CD14-positive monocyte (primary cell): ENCODE measurements around the gene USO1. TPM values are rescaled to one million over a fixed set of nuclear protein-coding genes. Genes with fewer than 3 reads are reported as not detected.
A peak's percentile ranks its signal among the peaks of the same experiment; 100 is the strongest.

ENCODE experiments used
- DNase-seq, 3 donors: peaks; one replicate each; pipeline ENCODE4 v3.0.0-alpha.2; 2011 to 2022
- H2AFZ ChIP-seq: 2 replicates; pipeline ENCODE4 v1.6.0; 2012; ENCODE audit warnings: mild to moderate bottlenecking, low read depth, low read length, inconsistent platforms; ENCODE audit not compliant: insufficient read depth, poor library complexity, severe bottlenecking
- H3K27ac ChIP-seq, 2 donors: 1 replicate in 1 of 2; 2 replicates in 1 of 2; pipeline ENCODE4 v1.5.1; 2012 to 2013; ENCODE audit warnings: low read length in 2 of 2, control low read depth in 1 of 2, inconsistent platforms in 1 of 2, low read depth in 1 of 2, mild to moderate bottlenecking in 1 of 2
- H3K27me3 ChIP-seq, 2 donors: one replicate each; pipeline versions ENCODE4 v1.6.0 to v1.6.1; 2011 to 2013; ENCODE audit warnings: low read length in 2 of 2; ENCODE audit not compliant: control insufficient read depth in 2 of 2, insufficient read depth in 2 of 2
- H3K36me3 ChIP-seq, 2 donors: replicated peaks in 1 of 2; 1 replicate in 1 of 2; 2 replicates in 1 of 2; pipeline versions ENCODE4 v1.5.1 to v1.6.1; 2012 to 2013; ENCODE audit warnings: low read length in 2 of 2, control low read depth in 1 of 2, inconsistent platforms in 1 of 2, mild to moderate bottlenecking in 1 of 2; ENCODE audit not compliant: insufficient read depth in 2 of 2, control insufficient read depth in 1 of 2
- H3K4me1 ChIP-seq, 2 donors: 1 replicate in 1 of 2; 2 replicates in 1 of 2; pipeline versions ENCODE4 v1.5.1 to v1.6.1; 2012 to 2013; ENCODE audit warnings: low read length in 2 of 2, control low read depth in 1 of 2, inconsistent platforms in 1 of 2, mild to moderate bottlenecking in 1 of 2, moderate library complexity in 1 of 2; ENCODE audit not compliant: insufficient read depth in 2 of 2, control insufficient read depth in 1 of 2
- H3K4me2 ChIP-seq: replicated peaks from 2 replicates; pipeline ENCODE3; 2012; ENCODE audit warnings: low read length, moderate library complexity, mild to moderate bottlenecking; ENCODE audit not compliant: poor library complexity, severe bottlenecking; ENCODE audit errors: extremely low read depth
- H3K4me3 ChIP-seq, 3 experiments: fragments of 200-600 bp in 1 of 3; sonication (generic) in 1 of 3; replicated peaks in 1 of 3; 1 replicate in 2 of 3; 2 replicates in 1 of 3; pipeline ENCODE4 v1.5.1; 2011 to 2013; ENCODE audit warnings: low read length in 3 of 3, mild to moderate bottlenecking in 3 of 3, control low read depth in 2 of 3, low read depth in 2 of 3, inconsistent platforms in 1 of 3, moderate library complexity in 1 of 3
- H3K79me2 ChIP-seq: 2 replicates; pipeline ENCODE4 v1.6.0; 2012; ENCODE audit warnings: mild to moderate bottlenecking, control low read depth, inconsistent platforms, low read length, moderate library complexity; ENCODE audit not compliant: insufficient read depth
- H3K9ac ChIP-seq: 2 replicates; pipeline ENCODE4 v1.6.0; 2017; ENCODE audit warnings: low read length, mild to moderate bottlenecking; ENCODE audit not compliant: insufficient read depth, poor library complexity, severe bottlenecking
- H3K9me3 ChIP-seq, 2 donors: replicated peaks in 1 of 2; 1 replicate in 1 of 2; 2 replicates in 1 of 2; pipeline versions ENCODE4 v1.5.1 to v1.6.1; 2012 to 2013; ENCODE audit warnings: low read length in 2 of 2, control low read depth in 1 of 2; ENCODE audit not compliant: control insufficient read depth in 1 of 2, insufficient read depth in 1 of 2
- H4K20me1 ChIP-seq: 2 replicates; pipeline ENCODE4 v1.6.0; 2012; ENCODE audit warnings: mild to moderate bottlenecking, low read length, control low read depth, moderate library complexity; ENCODE audit not compliant: insufficient read depth
- H3K27ac Mint-ChIP-seq, 7 donors: one replicate each; pipeline ENCODE4 v1.8.0; 2020; ENCODE audit warnings: mild to moderate bottlenecking in 7 of 7, mixed read lengths in 7 of 7, moderate library complexity in 6 of 7, inconsistent platforms in 2 of 7
- H3K27me3 Mint-ChIP-seq, 3 donors: one replicate each; pipeline ENCODE4 v1.8.0; 2021 to 2022; ENCODE audit warnings: low read depth in 3 of 3, mild to moderate bottlenecking in 3 of 3, mixed read lengths in 3 of 3, moderate library complexity in 3 of 3, inconsistent platforms in 1 of 3
- H3K36me3 Mint-ChIP-seq, 2 donors: one replicate each; pipeline ENCODE4 v1.8.0; 2020; ENCODE audit warnings: mixed read lengths in 2 of 2, inconsistent platforms in 1 of 2, mild to moderate bottlenecking in 1 of 2
- H3K4me1 Mint-ChIP-seq: one replicate; pipeline ENCODE4 v1.8.0; 2020; ENCODE audit warnings: mild to moderate bottlenecking, mixed read lengths
- H3K4me3 Mint-ChIP-seq, 2 donors: one replicate each; pipeline ENCODE4 v1.8.0; 2020; ENCODE audit warnings: mild to moderate bottlenecking in 2 of 2, mixed read lengths in 2 of 2, moderate library complexity in 1 of 2
- H3K9me3 Mint-ChIP-seq, 7 donors: one replicate each; pipeline ENCODE4 v1.8.0; 2020 to 2022; ENCODE audit warnings: mixed read lengths in 7 of 7, mild to moderate bottlenecking in 6 of 7, moderate library complexity in 6 of 7, inconsistent platforms in 2 of 7
- CTCF ChIP-seq: fragments of 200-600 bp; IDR thresholded peaks from one replicate; pipeline ENCODE4 v1.8.0; 2022; ENCODE audit warnings: antibody characterized with exemption, mild to moderate bottlenecking
- WGBS: methylation state at CpG from one replicate; pipeline ENCODE4 v1.1.5; 2013; ENCODE audit warnings: missing lambda C conversion rate; ENCODE audit not compliant: insufficient coverage; 5-methylcytosine and 5-hydroxymethylcytosine counted together
- intact Hi-C, 2 donors: fragments of 100-400 bp; cut with micrococcal nuclease; formaldehyde crosslinking; loops; one replicate each; pipeline versions ENCODE4 v1.15.0 to v1.15.1; 2023
- polyA plus RNA-seq, 3 donors: library from polyadenylated mRNA; depleted of rRNA in 1 of 3; unstranded in 2 of 3; stranded (reverse) in 1 of 3; fragments of 300-500 nt in 2 of 3; fragments of >200 nt in 1 of 3; fragmentation: Illumina TruSeq in 2 of 3; gene quantifications; 1 replicate in 2 of 3; 2 replicates in 1 of 3; pipeline ENCODE4 v1.2.3, GENCODE V29; 2012 to 2021

The USO1 gene
- polyA plus RNA-seq, 3 donors: 15.4 to 26.9 (median 17.5) TPM

- H4K20me1 ChIP-seq: no peaks in the 10 kb centered on the region
- no peaks in the 10 kb centered on the region for H3K36me3 ChIP-seq
- no peaks in the 10 kb centered on the region for H3K9me3 Mint-ChIP-seq
- H3K9me3 ChIP-seq: no peaks in the 10 kb centered on the region
- no peak overlapping the region for H3K4me3 Mint-ChIP-seq
- H3K4me1 ChIP-seq: peaks cover 3 to 6% of the 10 kb centered on the region in 2 donors
- no peak overlapping the region for H3K4me3 ChIP-seq
- no peaks in the 10 kb centered on the region for H3K36me3 Mint-ChIP-seq
- H2AFZ ChIP-seq: peak overlapping the region; percentile 67
- no peaks in the 10 kb centered on the region for H3K27me3 ChIP-seq
- TF ChIP-seq CTCF: no peak
- H3K4me1 Mint-ChIP-seq: peaks cover 13% of the 10 kb centered on the region
- 16% methylated on average over 6 of the region's 6 CpGs for WGBS
- no peak overlapping the region for H3K4me2 ChIP-seq
- no peak overlapping the region for H3K9ac ChIP-seq
- DNase-seq: peak; percentile 23 to 47 (median 33)
- no peaks in the 10 kb centered on the region for H3K79me2 ChIP-seq
- H3K27me3 Mint-ChIP-seq: peaks cover 0 to 3% (median 0%) of the 10 kb centered on the region in 3 donors
- intact Hi-C loops: no loop called here
- H3K27ac Mint-ChIP-seq: peak overlapping the region in 3 of 7 donors; percentile 5 to 68 (median 38)
- no peak overlapping the region for H3K27ac ChIP-seq
Observed at GRCh38 chr4:75849461-75849860, 125.1 kb downstream of the USO1 start.

GRCh38 chr4:75858721-75859120 lies 134.3 kb downstream of the USO1 start:
- intact Hi-C loops: no loop called here
- Mint-ChIP-seq H3K4me1 (no peaks in the 10 kb centered on the region), H3K4me3 (no peak overlapping the region), H3K27me3 (peaks cover 0 to 3% (median under 1%) of the 10 kb centered on the region in 3 donors), H3K36me3 (no peaks in the 10 kb centered on the region), H3K27ac (no peak overlapping the region), H3K9me3 (peaks cover 0 to 5% (median 0%) of the 10 kb centered on the region in 7 donors)
- no peaks in the 10 kb centered on the region for H3K9me3 ChIP-seq
- H3K27me3 ChIP-seq: no peaks in the 10 kb centered on the region
- no peak overlapping the region for H3K27ac ChIP-seq
- H3K4me2 ChIP-seq: no peak overlapping the region
- no peaks in the 10 kb centered on the region for H3K36me3 ChIP-seq
- no peak for DNase-seq
- no peaks in the 10 kb centered on the region for H3K4me1 ChIP-seq
- no peak overlapping the region for H2AFZ ChIP-seq
- WGBS: 60% methylated on average over 1 of the region's 1 CpG
- no peaks in the 10 kb centered on the region for H3K79me2 ChIP-seq
- H3K9ac ChIP-seq: no peak overlapping the region
- H4K20me1 ChIP-seq: no peaks in the 10 kb centered on the region
- H3K4me3 ChIP-seq: no peak overlapping the region
- no peak for TF ChIP-seq CTCF
